ENCODE data around the gene SERPINB1. TPM values are rescaled to one million over a fixed set of nuclear protein-coding genes. Genes with fewer than 3 reads are reported as not detected.

SERPINB1 gene
- total RNA-seq, 1 experiment from 2014 or later = 18.4 TPM

GRCh38 chr6:2796861-2797260 is 44.8 kb downstream of the SERPINB1 start:
- no peak overlapping the region for H2AFZ ChIP-seq (ENCODE audit: low read length)
- no peak for TF ChIP-seq CTCF (conservative IDR thresholded peaks at IDR 0.05)
- H3K18ac ChIP-seq (ENCODE audit: insufficient read length, low read depth, low read length) = no peak overlapping the region
- no peaks in the 10 kb centered on the region for H3K79me1 ChIP-seq (ENCODE audit: insufficient read depth, low read depth, low read length, poor library complexity, severe bottlenecking)
- no peaks in the 10 kb centered on the region for H3K27me3 Mint-ChIP-seq (ENCODE audit: low read depth)
- no peak overlapping the region for H3K4me2 ChIP-seq (ENCODE audit: insufficient read depth, insufficient read length, low read length)
- H3K23ac ChIP-seq (ENCODE audit: insufficient read length, low read depth, low read length) = no peak overlapping the region
- H2BK12ac ChIP-seq (ENCODE audit: insufficient read length, low read depth, low read length) = no peak overlapping the region
- no peaks in the 10 kb centered on the region for H4K20me1 ChIP-seq (ENCODE audit: control insufficient read depth, insufficient read depth, insufficient read length)
- no peaks in the 10 kb centered on the region for H3K79me2 ChIP-seq (ENCODE audit: insufficient read depth, low read length)
- H3K4me1 ChIP-seq (ENCODE audit: insufficient read depth, low read length) = no peaks in the 10 kb centered on the region
- H3T11ph ChIP-seq (ENCODE audit: low read length) = no peak overlapping the region
- no peak overlapping the region for H4K5ac ChIP-seq (ENCODE audit: insufficient read length, low read depth, low read length)
- peak overlapping the region in 1 of 3 experiments; percentile 60; a peak in 3 of 7 replicates for H3K27ac Mint-ChIP-seq
- no peak for DNase-seq
- peaks cover 0 to 9% (median 0%) of the 10 kb centered on the region in 3 experiments; a peak in 2 of 7 replicates for H3K36me3 Mint-ChIP-seq (ENCODE audit: insufficient read depth in 1 of 3, low read depth in 3 of 3)
- H2BK15ac ChIP-seq (ENCODE audit: low read depth, low read length) = no peak overlapping the region
- H2BK5ac ChIP-seq (ENCODE audit: insufficient read length, low read length) = no peak overlapping the region
- H3K9me3 Mint-ChIP-seq = no peaks in the 10 kb centered on the region
- no peak overlapping the region for H4K8ac ChIP-seq (replicated peaks; ENCODE audit: insufficient read length, low read depth, low read length)
- WGBS (ENCODE audit: extremely low coverage, insufficient read length, low lambda C conversion rate) = no CpG with 5 or more reads among the region's 6 CpGs
- no peak overlapping the region for H2BK120ac ChIP-seq (ENCODE audit: low read depth, low read length, poor library complexity, severe bottlenecking)
- H3K4me3 Mint-ChIP-seq = no peak overlapping the region
- H3K23me2 ChIP-seq (ENCODE audit: insufficient read length, low read depth, low read length, poor library complexity, severe bottlenecking) = no peaks in the 10 kb centered on the region
- H3K9ac ChIP-seq (ENCODE audit: extremely low read depth, insufficient read length, low read length) = no peak overlapping the region
- no peak overlapping the region for H3K27ac ChIP-seq (ENCODE audit: insufficient read length, low read depth, low read length)
- H2BK20ac ChIP-seq (ENCODE audit: low read depth, low read length, poor library complexity, severe bottlenecking) = no peak overlapping the region
- H3K14ac ChIP-seq (ENCODE audit: insufficient read depth, low read length) = no peak overlapping the region
- H3K56ac ChIP-seq (ENCODE audit: insufficient read length, low read depth, low read length) = no peak overlapping the region
- H2AK5ac ChIP-seq (ENCODE audit: insufficient read length, low read length) = no peak overlapping the region
- no peak overlapping the region for H3K4ac ChIP-seq (ENCODE audit: low read depth, low read length)
- H4K91ac ChIP-seq (ENCODE audit: insufficient read length, low read depth, low read length) = no peak overlapping the region
- no peaks in the 10 kb centered on the region for H3K27me3 ChIP-seq (ENCODE audit: insufficient read depth, low read length)
- H3K9me3 ChIP-seq (ENCODE audit: control insufficient read depth, low read depth, low read length) = no peaks in the 10 kb centered on the region
- peaks cover 18 to 20% of the 10 kb centered on the region in 2 experiments for H3K4me1 Mint-ChIP-seq
